HG03139 (cell line): ENCODE results near the gene PRTN3.
"Not testable (repeated sequence)": the region's sequence is repeated elsewhere in the genome, so short reads cannot be mapped to it uniquely, and the experiment has no call there.

Source experiments
- ATAC-seq: cut with Tn5 transposase; IDR thresholded peaks from one replicate; pipeline ENCODE4 v1.9.1; 2021; ENCODE audit not compliant: unreplicated experiment

The PRTN3 gene

DNA sequence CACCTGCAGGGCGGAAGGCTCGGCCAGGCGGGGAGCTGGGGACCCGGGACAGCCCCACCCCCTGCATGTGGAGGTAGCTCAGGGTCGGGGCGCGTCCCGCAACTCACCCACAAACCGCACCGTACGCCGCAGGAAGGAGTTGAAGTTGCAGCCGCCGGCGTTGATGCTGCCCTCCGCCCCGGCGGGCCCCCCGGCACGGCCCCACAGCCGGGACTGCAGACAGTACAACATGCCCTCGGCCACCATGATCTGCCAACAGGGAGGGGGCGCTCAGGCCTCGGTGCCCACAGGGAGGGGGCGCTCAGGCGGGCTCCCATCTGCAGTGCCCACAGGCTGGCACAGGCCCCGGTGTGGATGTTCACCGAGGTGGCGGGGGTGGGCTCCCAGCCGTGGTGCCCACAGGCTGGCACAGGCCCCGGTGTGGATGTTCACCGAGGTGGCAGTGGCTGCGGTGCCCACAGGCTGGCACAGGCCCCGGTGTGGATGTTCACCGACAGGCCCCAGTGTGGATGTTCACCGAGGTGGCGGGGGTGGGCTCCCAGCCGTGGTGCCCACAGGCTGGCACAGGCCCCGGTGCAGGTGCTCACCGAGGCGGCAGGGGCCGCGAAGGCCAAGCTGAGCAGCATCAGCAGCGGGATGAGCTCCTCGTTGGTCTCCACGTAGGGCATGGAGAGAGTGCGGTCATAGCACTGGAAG is 25.6 kb upstream of the PRTN3 start:
- ATAC-seq = no peak

DNA sequence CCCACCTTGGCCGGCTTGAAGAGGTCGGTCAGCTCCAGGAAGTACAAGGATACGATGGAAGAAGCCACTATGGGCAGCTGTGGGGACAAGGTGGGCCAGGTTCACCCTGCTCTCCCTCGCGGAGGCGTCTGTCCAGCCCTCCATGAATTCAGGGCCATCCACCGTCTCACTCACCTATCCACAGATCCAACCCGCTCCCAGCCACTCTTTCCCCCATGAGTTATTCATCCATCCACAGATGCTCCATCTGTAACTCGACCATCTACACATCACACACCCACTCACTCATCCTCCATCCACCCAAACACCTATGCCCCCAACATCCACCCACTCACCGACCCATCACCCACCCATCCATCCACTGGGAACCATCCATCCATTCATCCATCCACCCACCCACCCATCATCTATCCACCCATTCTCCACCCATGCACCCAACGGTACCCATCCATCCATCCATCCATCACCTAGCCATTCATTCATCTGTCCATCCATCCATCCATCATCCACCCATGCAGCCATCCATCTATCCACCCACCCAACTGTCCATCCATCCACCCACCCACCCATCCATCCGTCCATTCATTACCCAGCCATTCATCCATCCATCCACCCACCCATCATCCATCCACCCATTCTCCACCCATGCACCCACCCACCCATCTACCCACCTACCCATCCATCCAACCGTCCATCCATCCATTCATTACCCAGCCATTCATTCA is 24.9 kb upstream of the PRTN3 start:
- ATAC-seq = no peak

DNA sequence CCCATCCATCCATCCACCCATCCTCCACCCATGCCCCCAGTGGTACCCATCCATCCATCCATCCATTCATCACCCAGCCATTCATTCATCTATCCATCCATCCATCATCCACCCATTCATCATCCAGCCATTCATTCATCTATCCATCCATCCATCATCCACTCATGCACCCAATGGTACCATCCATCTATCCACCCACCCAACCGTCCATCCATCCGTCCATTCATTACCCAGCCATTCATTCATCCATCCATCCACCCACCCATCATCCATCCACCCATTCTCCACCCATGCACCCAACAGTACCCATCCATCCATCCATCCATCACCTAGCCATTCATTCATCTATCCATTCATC is 24.3 kb upstream of the PRTN3 start:
- no peak for ATAC-seq

DNA sequence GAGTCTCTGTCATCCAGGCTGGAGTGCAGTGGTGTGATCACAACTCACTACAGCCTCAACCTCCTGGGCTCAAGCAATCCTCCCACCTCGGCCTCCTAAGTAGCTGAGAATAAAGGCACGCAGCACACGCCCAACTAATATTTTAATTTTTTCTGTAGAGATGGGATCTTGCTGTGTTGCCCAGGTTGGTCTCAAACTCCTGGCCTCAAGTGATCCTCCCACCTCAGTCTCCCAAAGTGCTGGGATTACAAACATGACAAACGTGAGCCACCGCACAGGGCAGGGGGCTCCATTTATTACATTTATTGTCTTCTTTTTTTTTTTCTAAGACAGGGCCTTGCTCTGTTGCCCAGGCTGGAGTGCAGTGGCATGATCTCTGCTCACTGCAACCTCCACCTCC is 20.6 kb upstream of the PRTN3 start:
- ATAC-seq = not testable (repeated sequence)

DNA sequence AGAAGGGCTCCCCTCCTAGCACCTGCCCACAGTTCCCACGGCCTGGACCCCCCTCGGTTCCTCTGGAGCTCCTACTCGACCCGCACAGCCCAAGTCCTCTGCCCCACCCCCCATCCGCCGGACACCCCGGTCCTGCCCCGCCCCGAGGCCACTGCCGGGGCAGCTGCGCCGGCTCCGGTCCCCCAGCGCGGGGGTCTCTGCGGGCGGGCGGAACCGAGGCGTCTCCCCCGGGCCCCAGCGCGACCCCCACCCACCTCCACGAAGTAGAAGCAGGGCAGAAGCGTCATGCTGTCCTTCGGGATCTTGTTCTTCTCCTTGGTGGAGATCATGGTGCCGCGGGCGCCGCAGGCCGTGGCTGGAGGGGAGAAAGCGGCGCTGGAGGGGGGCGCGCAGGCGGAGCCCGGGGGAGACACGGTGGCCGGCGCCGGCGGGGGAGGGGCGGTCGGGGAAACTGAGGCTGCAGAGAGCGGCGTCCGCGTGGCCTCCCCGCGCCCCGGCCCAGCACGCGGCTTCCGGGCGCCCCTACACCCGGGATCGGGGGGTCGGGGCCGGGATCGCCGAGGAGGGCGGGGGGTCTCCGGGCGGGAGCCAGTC is 19.5 kb upstream of the PRTN3 start:
- ATAC-seq = no peak

DNA sequence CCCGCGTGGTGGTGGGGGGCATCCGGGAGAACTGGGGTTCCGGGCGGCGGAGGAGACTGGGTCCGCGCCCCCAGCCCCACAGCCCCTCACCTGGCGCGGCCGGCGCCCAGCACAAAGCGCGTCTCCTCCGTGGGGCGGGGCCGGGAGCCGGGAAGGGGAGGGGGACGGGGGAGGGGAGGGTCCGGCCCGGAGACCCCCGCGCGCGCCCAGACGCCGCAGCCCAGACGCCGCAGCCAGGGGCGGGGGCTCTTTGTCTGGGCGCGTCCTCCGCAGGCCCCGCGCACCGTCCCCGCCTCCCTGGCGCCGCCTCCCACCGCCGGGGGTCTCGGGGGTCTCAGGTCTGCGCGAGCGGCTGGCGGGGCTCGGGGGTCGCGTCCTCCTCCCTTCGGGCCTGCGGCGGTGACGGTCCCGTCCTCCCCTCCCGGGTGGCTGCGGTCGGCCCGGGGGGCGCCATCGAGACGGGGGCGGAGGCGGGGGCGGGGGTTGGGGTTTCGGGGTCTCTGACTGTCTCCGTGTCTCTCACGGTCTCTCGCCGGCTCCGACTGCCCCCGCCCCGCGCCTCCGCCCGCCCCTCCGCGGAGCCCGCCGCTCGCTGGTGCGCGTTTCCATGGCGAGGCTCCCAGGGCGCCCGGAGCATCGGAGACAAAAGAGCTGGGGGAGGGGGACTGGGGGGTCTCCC is 18.8 kb upstream of the PRTN3 start, which contains the start of gene PLPPR3:
TSS of gene PLPPR3 (minus strand) at position 131 of the 679 bp plus-strand sequence. CDS start 396 bp downstream, outside the sequence.
- ATAC-seq = no peak

DNA sequence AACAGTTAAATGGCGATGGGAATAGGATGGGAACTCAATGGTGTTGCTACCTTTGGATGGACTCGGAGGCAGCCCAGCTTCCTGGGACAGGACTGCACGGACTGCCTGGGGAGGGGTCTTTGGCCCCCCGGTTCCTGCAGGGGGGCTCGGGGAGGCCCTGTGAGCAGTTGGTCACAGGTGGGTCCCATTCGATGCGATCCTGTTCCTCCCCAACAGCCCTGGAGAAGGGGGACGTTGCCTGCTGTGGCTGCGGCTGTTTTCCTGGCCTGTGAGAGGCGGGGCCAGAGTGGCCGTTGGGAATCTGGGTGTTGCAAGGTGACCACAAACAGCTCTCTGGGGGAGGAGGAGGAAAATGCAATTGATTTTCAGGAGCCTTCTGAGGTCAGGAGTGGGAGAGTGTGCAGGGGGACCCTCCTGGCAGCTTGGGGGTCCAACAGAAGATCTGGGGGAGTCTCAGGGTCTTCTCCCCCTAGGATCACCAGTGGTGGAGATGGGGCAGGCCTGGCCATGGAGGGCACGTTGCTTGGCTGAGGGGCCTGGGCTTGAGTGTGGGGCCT is 17.2 kb upstream of the PRTN3 start:
- ATAC-seq = no peak

DNA sequence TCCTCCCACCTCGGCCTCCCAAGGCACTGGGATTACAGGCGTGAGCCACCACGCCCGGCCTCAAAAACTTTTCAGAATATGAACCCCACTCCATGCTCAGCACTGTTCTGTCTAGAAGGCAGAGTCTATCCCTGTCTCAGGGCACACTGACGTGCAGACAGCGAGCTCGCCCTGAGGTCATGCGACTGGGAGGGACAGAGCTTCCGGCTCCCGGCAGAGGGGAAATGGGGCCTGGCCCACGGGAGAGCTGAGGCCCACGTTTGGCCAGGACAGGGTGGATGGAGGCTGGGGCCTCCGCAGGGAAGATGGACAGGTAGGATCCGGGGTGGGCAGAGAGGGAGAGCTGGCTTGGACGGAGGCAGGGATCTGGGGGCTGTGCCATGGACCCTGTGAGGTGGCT is 15.9 kb upstream of the PRTN3 start:
- no peak for ATAC-seq

DNA sequence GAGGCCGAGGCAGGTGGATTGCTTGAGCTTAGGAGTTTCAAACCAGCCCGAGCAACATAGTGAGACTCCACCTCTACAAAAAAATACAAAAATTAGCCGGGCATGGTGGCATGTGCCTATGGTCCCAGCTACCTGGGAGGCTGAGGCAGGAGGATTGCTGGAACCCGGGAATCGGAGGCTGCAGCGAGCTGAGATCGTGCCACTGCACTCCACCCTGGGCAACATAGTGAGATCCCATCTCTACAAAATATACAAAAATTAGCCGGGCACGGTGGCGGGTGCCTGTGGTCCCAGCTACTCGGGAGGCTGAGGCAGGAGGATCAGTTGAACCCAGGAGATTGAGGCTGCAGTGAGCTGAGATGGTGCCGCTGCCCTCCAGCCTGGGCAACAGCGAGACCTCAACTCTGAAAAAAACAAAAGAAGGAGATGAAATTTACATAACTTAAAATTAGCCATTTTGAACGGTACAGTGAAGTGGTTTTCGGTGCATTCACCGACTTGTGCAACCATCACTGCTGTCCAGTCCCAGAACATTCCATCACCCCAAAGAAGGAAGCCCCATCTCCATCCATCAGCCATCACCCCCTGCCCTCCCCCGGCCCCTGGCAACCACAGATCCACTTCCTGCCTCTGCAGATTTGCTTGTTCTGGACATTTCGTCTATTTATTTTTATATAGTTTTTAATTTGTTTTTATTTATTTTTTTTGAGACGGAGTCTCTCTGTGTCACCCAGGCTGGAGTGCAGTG is 14.7 kb upstream of the PRTN3 start:
- no peak for ATAC-seq

DNA sequence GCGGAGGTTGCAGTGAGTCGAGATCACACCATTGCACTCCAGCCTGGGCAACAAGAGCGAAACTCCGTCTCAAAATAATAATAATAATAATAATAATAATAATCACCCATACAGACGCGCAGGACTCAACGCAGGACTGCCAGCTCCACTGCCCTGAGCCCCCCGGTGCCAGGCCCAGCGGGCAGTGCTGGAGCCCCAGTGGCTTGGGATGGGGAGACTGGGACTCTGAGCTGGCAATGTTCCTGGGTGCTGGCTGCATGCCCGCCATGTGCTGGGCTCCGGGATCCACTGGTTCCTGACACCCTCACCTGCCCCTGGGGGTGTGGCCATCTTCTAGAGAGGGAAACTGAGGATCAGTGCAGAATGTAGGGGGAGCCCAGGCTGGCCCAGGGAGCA is 13.5 kb upstream of the PRTN3 start:
- no peak for ATAC-seq

DNA sequence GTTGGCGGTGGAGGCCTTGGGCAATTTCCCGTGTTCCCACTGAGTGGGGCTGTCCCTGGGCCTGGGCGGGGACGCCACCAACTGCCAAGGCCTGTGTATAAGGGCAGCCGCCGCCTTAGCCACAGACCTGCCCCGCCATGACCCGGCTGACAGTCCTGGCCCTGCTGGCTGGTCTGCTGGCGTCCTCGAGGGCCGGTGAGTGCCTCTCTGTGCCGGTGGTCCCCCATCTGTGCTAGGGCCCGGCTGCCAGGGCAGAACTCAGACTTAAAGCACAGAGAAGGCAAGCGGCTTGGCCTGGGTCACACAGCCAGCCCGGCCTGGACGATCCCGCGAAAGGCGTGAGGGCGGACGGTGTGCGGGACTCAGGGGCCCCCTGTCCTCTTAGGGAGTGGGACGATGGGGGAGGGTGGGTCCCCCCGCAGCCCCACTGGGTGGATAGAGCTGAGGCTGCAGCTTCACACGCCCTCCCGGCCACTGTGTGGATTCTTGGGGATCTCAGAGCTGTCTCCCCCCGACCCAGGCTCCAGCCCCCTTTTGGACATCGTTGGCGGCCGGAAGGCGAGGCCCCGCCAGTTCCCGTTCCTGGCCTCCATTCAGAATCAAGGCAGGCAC is 13.0 kb upstream of the PRTN3 start, which contains the start of gene AZU1:
TSS of gene AZU1 (plus strand) at position 128 of the 612 bp plus-strand sequence. CDS start at position 138, 10 bp downstream.
- ATAC-seq = no peak

DNA sequence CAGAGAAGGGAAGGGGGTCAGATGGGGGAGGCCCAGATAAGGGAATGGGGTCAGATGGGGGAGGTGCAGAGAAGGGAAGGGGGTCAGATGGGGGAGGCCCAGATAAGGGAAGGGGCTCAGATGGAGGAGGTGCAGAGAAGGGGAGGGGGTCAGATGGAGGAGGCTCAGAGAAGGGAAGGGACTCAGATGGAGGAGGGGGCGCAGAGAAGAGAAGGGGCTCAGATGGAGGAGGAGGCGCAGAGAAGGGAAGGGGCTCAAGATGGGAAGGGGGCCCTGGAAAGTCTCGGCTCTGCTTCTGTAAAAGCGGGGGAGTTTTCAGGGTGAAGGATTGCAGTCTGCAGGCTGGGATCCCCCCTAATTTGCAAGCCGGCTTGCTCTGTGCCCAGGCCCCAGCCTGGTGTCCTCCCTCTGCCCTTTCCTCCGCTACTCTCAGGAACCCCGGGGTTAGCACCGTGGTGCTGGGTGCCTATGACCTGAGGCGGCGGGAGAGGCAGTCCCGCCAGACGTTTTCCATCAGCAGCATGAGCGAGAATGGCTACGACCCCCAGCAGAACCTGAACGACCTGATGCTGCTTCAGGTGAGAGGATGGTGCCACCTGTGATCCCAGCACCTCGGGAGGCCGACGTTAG is 11.6 kb upstream of the PRTN3 start:
- ATAC-seq = no peak

DNA sequence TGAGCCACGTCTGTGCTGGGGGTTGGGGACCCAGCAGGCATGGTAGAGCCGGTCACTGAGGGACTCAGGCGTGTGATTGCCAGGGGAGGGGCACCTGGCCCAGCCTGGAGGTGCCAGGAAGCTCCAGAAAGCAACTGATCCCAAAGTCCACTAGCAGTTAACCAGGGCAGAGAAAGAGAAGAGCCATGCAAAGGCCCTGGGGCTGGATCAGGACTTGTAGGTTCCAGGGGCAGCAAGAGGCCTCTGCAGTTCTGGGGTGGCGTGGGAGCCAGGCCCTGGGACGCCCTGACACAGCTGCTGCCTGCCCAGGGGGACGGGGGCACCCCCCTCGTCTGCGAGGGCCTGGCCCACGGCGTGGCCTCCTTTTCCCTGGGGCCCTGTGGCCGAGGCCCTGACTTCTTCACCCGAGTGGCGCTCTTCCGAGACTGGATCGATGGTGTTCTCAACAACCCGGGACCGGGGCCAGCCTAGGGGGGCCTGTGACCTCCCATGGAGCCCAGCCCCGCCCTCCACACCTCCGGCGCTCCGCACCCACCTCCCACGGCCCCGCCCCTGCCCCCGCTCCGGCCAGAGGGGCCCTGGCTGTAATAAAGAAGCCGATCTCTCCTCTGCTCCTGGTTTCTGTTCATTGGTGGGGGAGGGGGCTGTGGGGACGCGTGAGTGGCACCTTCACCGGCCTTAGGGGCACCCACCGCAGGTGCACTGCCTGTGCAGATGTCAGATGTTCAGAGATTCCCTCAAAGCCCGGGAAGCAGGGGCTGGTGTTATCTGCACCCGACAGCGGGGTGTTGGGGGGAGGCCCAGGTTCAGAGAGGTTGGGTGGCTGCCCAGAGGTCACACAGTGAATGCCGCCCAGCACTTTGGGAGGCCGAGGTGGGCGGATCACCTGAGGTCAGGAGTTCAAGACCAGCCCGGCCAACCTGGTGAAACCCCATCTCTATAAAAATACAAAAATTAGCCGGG is 9.1 kb upstream of the PRTN3 start:
- ATAC-seq = no peak

DNA sequence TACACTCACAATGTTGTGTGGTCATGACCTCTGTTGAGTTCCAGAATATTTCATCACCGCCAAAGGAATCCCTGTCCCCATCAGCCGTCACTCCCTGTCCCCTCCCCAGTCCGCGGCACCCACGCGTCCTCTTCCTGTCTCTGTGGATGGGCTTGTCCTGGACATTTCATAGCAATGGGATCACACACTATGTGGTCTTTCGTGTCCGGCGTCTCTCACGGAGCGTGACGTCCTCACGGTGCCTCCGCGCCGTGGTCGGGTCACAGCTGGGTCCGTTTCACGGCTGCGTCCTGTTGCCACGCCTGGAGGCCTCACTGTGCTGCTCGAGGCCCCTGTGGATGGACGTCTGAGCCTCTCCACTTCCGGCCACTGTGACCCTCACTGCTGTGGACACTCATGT is 6.6 kb upstream of the PRTN3 start:
- no peak for ATAC-seq

DNA sequence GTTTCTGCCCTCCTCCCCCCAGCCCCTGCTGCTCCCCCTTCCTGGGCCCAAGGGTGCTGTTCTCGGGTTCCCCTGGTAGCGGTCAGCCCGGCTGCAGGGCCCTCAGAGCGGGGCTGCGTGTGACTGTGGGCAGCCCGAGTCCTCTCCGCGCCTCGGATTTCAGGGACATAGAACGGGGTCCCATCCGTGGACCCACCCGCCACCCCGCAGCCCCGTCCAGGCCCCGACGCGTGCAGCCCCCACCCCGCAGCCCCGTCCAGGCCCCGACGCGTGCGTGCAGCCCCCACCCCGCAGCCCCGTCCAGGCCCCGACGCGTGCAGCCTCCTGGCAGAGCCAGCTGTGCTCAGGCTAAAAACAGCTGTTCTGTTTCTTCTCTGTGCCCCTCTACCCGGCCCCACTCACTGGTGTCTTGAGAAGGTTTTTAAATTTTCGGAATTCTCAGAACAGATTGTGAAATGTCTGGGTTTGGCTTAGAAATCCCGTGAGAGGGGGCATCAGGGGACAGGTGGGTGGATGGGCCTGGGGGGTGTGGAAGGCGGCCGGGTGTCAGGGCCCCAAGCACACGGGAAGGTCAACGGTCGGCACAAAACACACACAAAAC is 5.5 kb upstream of the PRTN3 start:
- ATAC-seq = no peak

DNA sequence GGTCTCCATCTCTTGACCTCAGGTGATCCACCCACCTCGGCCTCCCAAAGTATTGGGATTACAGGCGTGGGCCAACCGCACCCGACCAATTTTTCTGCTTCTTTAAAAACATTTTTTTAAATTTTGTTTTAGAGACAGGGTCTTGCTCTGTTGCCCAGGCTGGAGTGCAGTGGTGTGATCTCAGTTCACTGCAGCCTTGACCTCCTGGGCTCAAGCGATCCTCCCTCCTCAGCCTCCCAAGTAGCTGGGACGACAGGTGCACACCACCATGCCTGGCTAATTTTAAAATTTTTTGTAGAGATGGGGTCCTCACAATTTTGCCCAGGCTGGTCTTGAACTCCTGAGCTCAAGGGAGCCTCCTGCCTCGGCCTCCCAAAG is 2.0 kb downstream of the PRTN3 start:
- ATAC-seq = not testable (repeated sequence)

DNA sequence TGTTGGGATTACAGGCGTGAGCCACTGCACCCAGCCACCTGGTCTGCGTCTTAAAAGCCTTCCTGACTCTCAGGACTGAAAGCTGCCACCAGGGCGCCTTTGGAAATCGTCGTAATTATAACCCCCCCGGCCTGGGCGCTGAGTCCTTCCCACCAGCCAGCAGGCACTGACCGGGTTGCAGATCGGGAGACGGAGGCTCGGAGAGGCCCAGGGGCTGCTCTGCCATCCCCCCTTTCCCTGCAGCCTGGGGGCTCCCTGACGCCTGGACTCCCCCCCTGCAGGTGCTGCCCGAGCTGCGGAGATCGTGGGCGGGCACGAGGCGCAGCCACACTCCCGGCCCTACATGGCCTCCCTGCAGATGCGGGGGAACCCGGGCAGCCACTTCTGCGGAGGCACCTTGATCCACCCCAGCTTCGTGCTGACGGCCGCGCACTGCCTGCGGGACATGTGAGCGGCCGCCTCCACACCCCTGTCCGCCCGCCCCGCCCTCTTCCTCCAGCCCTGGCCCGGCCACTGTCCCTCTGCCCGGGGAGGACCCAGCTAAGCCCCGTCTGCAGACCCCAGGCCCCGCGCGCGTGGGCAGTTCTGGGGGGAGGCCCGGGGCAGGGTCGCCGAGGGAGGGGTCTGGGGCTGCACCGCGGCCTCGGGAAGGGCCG is 2.5 kb downstream of the PRTN3 start:
- no peak for ATAC-seq
